ENCODE data around the gene HDAC8. TPM values are rescaled to one million over a fixed set of nuclear protein-coding genes. Genes with fewer than 3 reads are reported as not detected.

Gene HDAC8
- total RNA-seq, 1 donor from 2014 or later = 39.6 TPM

DNA sequence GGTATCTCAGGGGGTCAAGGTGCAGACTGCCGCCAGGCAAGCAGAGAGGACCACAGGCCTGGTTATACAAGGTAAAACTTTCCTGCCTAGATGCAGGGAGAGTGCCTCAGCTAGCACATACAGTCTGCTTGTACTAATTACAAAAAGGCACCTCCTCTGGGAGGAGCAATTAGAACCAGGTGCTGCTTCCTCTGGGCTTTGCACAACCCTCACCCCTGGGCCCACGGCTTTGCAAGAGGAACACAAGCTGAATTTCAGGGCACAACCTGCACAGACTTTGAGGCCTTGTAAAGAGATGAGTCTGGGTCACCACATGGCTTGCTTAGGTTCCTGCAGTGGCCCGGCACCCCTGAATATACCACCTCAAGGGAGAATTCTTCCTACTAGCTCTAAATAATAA, 257.8 kb downstream of the HDAC8 start:
- no peaks in the 10 kb centered on the region for H3K4me1 Mint-ChIP-seq
- ChIA-PET CTCF (no interaction called here), POLR2A (no interaction called here)
- no peaks in the 10 kb centered on the region for H3K9me3 Mint-ChIP-seq
- TF ChIP-seq, protein P1, sequence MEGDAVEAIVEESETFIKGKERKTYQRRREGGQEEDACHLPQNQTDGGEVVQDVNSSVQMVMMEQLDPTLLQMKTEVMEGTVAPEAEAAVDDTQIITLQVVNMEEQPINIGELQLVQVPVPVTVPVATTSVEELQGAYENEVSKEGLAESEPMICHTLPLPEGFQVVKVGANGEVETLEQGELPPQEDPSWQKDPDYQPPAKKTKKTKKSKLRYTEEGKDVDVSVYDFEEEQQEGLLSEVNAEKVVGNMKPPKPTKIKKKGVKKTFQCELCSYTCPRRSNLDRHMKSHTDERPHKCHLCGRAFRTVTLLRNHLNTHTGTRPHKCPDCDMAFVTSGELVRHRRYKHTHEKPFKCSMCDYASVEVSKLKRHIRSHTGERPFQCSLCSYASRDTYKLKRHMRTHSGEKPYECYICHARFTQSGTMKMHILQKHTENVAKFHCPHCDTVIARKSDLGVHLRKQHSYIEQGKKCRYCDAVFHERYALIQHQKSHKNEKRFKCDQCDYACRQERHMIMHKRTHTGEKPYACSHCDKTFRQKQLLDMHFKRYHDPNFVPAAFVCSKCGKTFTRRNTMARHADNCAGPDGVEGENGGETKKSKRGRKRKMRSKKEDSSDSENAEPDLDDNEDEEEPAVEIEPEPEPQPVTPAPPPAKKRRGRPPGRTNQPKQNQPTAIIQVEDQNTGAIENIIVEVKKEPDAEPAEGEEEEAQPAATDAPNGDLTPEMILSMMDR (IDR thresholded peaks at IDR 0.05) = no peak
- H3K27me3 Mint-ChIP-seq = peaks cover 7% of the 10 kb centered on the region
- intact Hi-C loops (cut with micrococcal nuclease) = no loop called here
- no peak for ATAC-seq (ENCODE audit: low read depth)
- H3K4me3 Mint-ChIP-seq = no peak overlapping the region
- no peaks in the 10 kb centered on the region for H3K36me3 Mint-ChIP-seq (ENCODE audit: low read depth)
- DNase-seq = no peak
- H3K27ac Mint-ChIP-seq = no peak overlapping the region

DNA sequence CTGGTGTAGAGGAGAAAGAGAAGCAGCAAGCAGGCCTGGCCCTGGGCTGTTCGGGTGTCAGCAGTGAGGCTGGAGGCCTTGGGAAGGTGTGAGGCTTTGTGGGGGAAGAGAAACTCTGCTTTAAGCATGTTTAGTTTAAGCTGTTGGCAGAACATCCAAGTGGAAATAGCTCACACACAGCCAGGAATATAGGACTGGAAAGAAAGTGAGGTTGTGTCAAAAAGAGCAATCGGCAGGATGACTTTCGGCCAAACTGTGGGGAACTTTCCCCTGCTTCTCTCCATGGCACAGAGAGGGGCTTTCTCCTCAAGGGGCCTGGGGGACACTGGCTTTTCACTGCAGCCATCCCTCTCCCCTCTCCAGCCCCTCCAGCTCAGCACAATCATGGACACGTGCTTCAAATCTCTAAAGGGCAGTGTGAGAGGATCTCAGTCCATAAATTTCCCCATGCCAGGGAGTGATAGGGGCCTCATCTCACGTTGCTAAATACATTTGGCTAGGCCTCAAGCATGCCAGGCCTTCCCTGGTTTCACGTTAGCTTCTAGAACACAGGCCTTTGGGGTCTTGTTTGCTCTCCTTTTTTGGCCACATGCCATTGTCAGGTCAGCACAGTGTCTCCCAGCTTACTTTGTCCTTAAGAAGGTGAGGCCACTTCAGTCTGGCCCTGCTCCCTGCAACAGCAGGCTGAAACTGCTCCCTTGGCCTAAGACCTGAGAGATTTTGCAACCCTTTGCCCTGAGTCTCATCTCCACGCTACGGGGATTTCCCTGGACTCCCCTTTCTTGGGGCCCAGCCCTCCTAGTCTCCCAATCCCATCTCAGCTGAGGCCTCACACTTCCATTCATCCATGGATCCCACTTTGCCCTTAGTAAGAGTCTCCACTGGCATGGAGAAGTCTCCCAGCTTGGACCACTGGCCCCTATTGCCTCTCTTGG, 258.7 kb downstream of the HDAC8 start:
- H3K36me3 Mint-ChIP-seq (ENCODE audit: low read depth) = no peaks in the 10 kb centered on the region
- peaks cover 7% of the 10 kb centered on the region for H3K4me1 Mint-ChIP-seq
- ATAC-seq (ENCODE audit: low read depth) (no peak), DNase-seq (no peak)
- POLR2A ChIA-PET = no interaction called here
- intact Hi-C loops (cut with micrococcal nuclease) = no loop called here
- CTCF ChIA-PET = no interaction called here
- H3K27ac Mint-ChIP-seq = no peak overlapping the region
- H3K27me3 Mint-ChIP-seq = peaks cover 7% of the 10 kb centered on the region
- TF ChIP-seq, protein P1 (IDR thresholded peaks at IDR 0.05) = no peak
- H3K9me3 Mint-ChIP-seq = no peaks in the 10 kb centered on the region
- H3K4me3 Mint-ChIP-seq = no peak overlapping the region

DNA sequence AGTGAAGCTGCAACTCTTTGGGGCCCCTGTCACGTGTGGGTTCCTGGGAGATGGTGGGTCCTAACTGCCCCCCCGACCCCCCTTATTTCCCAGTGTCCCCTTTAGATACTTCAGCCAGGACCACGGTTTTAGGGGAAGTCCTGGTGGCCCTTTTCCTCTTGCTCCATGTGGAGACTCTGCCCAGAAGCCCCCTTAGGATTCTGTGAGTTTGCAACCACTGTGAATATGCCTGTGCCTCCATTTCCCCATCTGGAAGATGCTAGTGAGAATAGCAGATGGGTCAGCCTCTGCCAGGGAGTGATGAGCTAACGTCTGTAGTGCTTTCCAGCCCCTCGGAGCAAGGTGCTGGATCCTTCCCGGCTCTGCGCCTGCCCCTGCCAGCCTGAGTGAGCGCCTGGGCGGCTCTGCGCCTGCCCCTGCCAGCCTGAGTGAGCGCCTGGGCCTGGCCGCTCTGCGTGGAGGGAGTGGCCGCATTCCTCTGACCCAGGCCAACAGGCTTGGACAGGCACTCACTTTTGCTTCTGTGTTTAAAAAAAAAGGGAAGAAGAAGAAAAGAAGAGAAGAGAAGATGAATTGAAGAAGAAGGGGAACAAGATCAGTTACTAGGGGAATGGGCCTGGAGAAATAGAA, 260.2 kb downstream of the HDAC8 start:
- no peak overlapping the region for H3K4me3 Mint-ChIP-seq
- peaks cover 22% of the 10 kb centered on the region for H3K4me1 Mint-ChIP-seq
- no peaks in the 10 kb centered on the region for H3K9me3 Mint-ChIP-seq
- ChIA-PET CTCF (no interaction called here), POLR2A (no interaction called here)
- no peaks in the 10 kb centered on the region for H3K36me3 Mint-ChIP-seq (ENCODE audit: low read depth)
- ATAC-seq (ENCODE audit: low read depth) (no peak), DNase-seq (no peak)
- intact Hi-C loops (cut with micrococcal nuclease) = no loop called here
- no peak overlapping the region for H3K27ac Mint-ChIP-seq
- TF ChIP-seq, protein P1 (IDR thresholded peaks at IDR 0.05) = no peak
- peaks cover 15% of the 10 kb centered on the region for H3K27me3 Mint-ChIP-seq

DNA sequence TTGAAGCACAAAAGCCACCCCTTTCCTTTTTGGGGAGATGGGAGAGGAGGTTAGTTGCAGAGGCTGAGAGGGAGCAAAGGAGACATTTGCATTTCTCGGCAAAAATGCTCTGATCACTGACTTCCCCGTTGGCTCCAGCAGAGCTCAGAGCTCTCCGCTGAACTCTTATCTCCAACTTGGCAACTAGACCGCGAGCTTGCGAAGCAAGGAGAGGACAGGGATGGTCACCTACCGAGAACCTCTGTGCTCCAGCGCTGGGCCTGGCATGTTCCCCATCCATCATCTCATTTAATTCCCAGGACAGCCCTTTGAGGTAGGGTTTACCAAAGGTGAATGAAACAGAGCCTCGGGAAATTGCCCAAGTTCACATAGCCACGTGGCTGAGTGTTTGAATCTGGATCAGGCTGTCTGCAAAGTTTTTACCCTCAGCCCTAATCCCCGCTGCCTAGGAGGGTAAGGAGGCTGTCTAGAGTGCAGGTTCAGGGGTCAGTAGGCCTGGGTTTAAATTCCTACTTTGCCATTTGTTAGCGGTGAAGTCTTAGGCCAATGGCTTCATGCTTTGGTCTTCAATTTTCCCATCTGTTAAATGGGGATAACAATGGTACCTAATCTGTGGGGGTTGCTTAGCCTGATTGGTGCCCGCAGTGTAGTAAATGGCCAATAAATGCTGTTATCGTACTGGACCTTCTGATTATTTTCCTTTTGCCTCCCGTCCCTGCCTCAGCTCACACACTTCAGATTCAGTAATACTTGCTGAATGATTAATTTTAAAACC, 263.2 kb downstream of the HDAC8 start:
- CTCF ChIA-PET = no interaction called here
- H3K27ac Mint-ChIP-seq = no peak overlapping the region
- TF ChIP-seq, protein P1 (IDR thresholded peaks at IDR 0.05) = no peak
- ATAC-seq (ENCODE audit: low read depth) (no peak), DNase-seq (no peak)
- POLR2A ChIA-PET = interaction anchor here (1.4 to 1.6 kb wide), 2 partner anchors 33 to 128 kb away, joined by 4 to 7 read pairs; partner anchors contain the start of genes PIN4 and RPS4X
- H3K4me3 Mint-ChIP-seq = peak overlapping the region; percentile 74
- no peaks in the 10 kb centered on the region for H3K36me3 Mint-ChIP-seq (ENCODE audit: low read depth)
- H3K9me3 Mint-ChIP-seq = no peaks in the 10 kb centered on the region
- peaks cover 21% of the 10 kb centered on the region for H3K27me3 Mint-ChIP-seq
- intact Hi-C loops (cut with micrococcal nuclease) = loop anchor here (5.0 kb wide), 1 partner anchor 1057 kb away; the partner anchor contains the start of gene ZMYM3
- H3K4me1 Mint-ChIP-seq = peaks cover 35% of the 10 kb centered on the region
